GM18520 (cell line): ENCODE data around the gene ULBP2.
"Not testable (repeated sequence)": the region's sequence is repeated elsewhere in the genome, so short reads cannot be mapped to it uniquely, and the experiment has no call there.

Experiments used
- ATAC-seq: cut with Tn5 transposase; IDR thresholded peaks from one replicate; pipeline ENCODE4 v1.9.1; 2021; ENCODE audit not compliant: unreplicated experiment

ULBP2 gene

DNA sequence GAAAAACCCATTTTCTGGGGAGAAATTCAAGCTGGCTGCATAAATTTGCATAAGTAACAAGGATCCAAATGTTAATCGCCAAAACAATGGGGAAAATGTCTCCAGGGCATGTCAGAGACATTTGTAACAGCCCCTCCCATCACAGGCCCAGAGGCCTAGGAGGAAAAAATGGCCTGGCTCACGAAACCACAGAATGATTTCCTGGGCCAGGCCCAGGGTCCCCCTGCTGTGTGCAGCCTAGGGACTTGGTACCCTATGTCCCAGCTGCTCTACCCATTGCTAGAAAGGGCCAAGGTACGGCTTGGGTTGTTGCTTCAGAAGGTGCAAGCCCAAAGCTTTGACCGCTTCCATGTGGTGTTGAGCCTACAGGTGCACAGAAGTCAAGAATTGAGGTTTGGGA lies 33.3 kb upstream of the ULBP2 start:
- not testable (repeated sequence) for ATAC-seq

DNA sequence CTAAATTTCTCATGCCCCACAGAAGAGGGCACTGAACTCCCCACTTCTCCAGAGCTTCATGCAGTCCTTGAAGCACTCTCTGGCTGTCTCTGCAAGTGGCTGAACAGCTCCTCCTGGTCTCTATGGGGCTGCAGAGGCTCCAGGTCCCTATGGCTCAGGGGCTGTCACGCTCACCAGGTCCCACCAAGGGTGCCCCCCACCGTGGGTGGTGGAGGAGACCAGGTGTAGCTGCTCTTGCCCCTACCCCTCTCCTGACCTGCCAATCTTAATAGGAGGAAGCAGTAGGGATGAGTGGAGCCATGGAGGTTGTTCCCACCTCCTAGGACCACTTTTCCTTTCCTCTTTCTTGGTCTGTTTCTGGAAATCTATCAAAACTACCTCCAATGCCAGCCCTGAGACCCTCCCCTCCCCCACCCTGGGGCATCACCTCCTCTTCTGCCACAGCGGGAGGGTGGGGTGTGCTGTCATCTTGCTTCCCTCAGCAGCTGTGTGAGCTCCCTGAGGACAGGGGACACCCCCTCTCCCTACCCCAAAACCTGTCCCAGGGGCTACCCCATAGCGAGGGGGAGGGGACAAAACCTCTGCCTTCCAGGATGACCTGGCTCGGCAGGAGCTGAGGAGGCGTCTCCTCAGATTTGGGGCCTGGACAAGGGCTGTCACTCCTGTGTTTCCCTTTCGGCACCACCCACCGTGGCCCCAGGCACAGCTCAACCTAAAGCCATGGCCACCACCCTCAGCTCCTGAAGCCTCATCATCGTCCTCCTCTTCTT lies 31.9 kb upstream of the ULBP2 start:
- no peak for ATAC-seq

DNA sequence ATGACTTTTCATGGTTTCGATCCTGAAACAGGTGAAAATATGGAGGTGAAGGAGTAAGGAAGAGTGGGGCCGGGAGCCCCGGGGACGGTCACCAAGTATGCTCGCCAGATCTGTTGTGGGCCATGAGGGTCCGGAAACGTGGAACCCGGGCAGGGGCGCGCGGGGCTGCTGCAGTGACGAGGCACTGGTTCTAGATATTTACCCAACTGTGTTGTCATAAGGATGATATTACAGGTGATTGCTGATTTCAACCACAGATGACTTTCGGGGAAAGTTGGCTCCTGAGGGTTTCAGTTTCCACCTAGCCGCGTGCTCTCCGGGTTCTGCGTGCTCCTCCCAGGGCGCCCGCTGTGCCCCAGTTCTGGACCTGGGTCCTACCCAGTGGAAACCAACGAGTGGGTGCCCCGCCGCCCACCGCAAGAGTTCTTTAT lies 31.1 kb upstream of the ULBP2 start:
- ATAC-seq: no peak

DNA sequence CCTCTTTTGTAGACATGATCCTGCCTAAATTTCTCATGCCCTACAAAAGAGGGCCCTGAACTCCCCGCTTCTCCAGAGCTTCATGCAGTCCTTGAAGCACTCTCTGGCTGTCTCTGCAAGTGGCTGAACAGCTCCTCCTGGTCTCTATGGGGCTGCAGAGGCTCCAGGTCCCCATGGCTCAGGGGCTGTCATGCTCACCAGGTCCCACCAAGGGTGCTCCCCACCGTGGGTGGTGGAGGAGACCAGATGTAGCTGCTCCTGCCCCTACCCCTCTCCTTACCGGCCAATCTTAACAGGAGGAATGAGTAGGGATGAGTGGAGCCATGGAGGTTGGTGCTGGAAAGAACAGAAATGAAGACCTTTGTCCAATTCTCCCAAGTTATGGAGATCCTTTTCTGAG lies 29.1 kb upstream of the ULBP2 start:
- ATAC-seq: not testable (repeated sequence)

DNA sequence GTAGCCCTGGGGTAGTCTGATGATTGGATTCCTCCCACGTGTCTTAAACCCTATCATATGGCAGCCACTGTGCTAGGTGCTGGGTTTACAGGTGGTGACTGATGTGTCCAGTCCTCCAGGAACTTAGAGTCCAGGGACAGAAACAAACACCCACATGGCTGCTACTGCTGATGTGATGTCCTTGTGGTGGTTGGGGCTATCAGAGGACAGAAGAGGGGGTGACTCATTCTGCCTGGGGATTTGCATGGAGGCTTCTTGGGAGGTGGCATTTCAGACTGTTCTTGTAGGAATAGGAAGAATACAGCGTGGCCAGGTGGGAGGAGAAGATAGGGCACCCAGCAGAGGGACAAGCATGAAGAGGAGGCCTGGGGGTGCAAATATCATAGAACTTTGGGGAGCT lies 28.7 kb upstream of the ULBP2 start:
- no peak for ATAC-seq

DNA sequence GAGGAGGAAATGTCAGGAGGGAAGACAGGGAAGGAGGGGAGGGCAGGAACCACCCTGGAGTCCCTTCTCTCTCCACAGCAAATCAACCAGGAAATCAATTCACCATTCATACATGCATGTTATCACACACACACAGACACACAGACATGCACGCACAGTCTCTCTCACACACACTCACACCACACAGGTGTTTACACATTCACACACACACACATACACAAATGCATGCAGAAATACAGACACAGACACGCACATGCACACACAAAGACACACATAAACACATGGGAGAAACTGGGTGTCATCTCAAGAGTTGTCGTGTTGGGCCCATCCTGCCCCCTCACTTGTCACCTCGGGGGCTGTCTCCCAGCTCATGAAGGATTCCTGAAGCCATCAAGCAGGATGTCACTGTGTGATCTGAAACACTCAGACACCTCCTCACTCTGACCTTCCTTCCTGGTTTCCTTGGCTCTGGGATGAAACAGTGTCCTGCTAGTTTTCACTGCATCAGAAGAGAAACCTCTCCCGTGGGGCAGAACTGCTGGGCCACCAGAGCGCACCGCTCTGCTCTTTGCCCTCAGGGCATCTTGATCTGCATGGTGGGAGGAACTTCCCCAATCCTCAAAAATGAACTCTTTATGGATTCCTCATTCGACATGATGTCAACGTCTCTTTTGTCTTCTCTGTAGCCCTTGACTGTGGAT lies 28.1 kb upstream of the ULBP2 start:
- ATAC-seq: no peak

DNA sequence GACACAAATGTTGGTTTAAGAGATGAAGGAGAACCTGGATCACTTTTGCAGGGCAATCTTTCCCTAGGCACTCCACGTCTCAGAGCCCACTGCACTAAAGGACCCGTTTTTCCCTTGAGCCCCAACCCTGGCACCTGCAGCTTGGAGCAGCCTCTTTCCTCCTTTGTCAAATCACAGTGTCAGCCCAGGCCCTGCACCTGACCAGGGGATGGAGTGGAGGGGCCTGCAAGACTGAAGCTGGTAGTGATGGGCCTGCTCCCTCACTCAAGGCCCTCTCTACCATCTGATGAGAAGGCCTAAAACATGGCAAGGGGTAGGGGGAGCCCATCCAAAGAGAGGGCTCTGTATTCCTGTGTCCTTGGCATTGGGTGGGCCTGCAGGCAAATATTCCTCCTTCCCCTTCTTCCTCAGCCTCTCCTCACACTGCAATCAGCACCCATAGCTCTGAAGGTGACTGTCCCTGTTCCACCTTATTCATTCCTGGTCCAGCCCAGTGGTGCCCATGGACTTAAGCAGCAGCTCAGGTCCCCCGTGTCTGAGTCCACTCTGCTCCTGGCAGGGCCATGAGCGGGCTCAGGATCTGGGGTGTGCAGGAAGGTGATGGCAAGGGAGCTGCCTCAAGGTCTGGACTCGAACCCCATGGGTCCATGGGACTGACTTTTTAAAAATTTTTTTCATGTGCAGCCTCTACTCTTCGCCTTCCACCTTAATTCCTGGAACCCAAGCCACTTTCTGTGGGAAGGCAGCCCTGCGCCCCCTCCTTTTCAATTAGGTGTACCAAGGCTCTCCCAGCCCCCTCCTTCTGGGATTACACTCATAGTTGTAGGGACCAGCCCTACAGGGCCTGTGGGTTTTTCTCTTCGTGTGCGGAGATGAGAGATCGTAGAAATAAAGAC lies 25.6 kb upstream of the ULBP2 start:
- no peak for ATAC-seq

DNA sequence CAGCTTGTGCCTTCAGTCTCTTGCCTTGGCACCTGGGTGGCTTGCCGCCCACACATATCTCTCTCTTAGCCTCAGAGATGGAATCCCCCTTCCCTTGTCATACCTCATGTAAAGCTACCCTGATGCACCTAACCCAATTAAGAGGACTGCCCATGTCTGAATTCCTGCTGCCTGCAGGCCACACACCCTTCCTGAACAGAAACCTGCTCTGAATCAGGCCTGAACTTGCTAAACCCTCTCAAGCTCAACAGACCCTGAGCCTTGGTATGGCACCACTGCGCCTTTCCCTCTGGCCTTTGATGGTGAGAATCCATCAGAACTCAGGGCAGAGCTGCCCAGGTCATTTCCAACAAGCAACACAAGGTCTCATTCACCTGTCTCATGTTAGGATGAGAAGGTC lies 24.1 kb upstream of the ULBP2 start:
- ATAC-seq: no peak

DNA sequence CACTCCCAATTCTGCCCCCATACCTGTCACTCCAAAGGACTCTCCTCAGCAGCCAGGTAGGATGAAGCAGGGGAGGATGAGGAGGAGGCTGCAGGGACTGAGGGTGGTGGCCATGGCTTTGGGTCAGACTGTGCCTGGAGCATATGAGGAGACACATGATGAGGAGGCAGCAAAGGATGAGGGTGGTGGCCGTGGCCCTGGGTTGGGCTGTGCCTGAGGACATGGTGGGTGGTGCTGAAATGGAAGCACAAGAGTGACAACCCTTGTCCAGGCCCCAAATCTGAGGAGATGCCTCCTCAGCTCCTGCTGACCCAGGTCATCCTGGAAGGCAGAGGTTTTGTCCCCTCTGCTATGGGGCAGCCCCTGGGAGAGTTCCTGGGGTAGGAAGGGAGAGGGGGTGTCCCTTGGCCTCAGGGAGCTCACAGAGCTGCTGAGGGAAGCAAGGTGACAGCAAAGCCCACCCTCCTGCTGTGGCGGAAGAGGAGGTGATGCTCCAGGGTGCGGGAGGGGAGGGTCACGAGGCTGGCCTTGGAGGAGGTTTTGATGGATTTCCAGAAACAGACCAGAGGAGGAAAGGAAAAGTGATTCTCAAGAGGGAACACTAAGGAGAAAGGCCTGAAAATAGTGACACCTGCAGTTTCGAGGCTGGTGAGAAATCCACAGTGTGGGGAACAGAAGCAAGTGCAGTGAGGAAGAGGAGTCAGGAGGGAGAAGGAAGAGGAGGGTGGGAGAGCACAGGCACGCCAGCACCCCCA lies 23.5 kb upstream of the ULBP2 start:
- no peak for ATAC-seq

DNA sequence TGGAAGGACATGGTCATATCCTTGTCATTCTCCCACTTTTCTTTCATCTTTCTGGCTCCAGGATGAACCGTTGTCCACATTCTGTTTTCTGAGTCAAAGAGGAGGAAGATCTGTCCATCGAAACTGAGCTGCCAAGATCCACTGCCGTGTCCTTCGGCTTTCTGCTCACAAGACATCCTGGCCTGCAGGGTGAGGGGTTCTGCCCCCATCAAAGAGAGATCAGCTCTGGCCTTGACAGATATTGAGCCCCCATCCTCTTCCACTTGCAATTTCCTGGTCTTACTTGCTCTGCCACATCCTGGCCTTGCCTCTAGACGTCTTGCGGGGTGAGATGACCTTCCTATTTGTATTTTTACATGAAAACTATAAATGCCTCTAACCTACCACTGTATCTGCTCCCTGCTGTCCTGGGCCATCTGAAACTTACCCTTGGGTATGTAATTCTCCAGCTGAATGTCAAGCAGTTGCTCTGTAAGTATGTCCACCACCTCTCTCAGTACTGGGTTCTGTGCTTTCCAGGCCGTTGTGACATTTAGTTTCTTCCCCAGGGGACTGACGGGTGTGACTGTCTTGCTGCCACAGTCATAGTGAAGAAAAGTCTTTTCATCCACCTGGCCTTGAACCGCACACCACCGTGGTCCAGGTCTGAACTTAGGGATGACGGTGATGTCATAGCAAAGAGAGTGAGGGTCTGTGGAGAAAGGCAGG lies 22.5 kb upstream of the ULBP2 start:
- not testable (repeated sequence) for ATAC-seq

DNA sequence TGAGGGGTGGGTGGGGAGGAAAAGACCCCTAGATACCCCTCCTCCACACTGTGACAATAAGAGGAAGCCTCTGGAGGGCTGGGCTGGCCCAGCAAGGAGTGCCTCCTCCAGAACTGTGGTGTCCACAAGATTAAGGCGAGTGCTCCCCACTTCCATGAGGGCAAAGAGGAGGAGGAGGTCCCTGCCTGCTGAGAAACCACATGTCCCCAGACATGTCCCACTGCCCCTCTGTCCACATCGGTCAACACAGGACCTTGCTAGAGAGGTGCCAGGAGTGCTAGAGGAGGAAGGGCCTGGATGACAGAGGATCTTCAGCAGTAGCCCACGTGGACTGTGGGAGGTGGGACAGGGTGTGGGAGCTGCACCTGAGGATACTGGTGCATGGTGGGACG lies 22.0 kb upstream of the ULBP2 start:
- no peak for ATAC-seq

DNA sequence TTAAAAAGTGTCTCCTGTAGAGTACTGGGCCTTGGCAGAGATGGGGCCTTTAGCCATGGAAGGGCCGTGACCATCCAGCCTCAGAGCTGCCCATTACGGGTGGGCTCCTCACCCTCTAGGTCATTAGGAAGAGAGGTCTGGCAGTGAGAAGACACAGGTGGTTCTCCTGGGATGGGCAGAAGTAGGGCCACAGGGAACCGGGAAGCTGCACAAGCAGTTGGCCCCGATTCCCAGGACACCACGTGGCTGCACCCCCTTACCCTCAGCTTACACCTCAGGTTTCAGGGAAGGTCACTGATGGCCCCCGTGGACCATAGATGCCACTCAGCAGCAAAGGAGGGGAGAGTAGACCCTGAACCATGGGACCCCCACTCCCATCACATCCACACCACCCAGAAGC lies 20.5 kb upstream of the ULBP2 start:
- no peak for ATAC-seq

DNA sequence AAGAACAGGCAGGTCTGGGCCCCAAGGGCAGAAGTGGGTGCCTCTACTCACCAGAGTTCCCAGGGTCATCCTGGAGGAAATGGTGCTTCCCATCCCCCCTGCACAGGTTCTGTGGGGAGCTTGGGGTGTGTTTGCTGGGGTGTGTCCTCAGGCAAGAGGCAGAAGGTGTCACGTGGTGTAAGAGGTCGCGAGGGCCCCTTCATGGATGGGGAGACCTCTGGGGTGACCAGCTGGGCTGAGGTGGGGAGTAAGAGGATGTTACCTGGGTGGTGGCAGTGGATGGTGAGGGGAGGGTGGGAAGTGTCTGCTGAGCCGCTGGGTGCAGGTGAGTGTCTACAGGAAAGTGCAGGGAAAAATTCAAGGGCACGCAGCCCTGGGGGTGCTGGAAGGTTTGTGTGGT lies 19.7 kb upstream of the ULBP2 start:
- ATAC-seq: not testable (repeated sequence)

DNA sequence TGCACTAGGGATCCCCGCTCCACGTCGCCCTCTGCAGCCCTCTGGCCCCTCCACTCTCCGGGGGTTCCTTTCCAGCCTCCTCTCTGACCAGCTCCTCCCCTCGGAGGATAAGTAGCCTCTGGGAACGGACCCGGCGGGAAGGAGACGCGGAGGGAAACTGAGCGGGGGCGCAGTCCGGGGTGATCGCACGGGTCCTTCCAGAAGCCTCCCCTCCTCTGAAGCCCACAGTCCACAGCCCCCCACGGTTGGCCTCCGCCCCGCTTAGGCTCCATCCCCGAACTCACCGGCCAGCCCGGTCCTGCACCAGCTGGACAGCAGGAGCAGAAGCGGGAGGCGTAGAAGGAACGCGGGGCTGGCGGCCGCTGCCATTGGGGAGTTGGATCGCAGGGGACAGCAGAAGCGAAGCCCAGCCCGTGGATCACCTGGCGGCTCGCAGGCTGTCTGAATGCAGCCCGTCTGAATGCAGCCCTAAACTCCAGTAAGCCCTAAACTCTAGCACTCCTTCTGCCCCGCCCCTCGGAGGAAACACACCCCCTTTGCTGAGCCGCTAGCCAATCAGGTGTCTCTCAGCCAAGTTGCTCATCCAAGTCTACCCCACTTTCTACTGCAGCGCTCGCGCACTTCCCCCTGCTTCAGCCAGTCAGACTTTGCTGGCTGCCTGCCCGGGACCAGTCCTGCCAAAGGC lies 19.0 kb upstream of the ULBP2 start, which contains the start of gene RAET1G:
RAET1G (minus strand) TSS at position 480 of the 685 bp plus-strand sequence; CDS start at position 369, 111 bp downstream.
- no peak for ATAC-seq

DNA sequence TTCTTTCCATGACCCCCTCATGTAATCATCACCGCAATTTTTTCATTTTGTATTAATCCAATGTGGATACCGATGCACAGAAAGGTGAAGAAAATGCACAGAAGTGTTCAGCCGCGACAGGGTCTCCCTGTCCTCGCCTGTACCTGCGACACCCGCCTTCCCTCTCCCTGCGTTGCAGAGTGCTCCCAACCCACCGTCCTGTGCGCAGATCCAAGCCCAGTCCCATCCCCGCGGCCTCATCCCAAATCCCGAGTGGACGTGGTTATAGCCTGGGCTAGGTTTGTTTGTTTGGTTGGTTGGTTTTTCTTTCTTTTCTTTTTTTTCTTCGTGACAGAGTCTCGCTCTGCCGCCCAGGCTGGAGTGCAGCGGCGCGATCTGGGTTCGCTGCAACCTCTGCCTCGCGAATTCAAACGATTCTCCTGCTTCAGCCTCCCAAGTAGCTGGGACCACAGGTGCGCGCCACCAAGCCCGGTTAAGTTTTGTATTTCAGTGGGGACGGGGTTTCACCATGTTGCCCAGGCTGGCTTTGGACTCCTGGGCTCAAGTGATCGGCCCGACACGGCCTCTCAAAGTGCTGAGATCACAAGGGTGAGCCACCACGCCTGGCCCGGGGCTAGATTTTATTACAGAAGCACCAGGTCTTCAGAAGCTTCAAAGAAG lies 18.4 kb upstream of the ULBP2 start:
- ATAC-seq: no peak

DNA sequence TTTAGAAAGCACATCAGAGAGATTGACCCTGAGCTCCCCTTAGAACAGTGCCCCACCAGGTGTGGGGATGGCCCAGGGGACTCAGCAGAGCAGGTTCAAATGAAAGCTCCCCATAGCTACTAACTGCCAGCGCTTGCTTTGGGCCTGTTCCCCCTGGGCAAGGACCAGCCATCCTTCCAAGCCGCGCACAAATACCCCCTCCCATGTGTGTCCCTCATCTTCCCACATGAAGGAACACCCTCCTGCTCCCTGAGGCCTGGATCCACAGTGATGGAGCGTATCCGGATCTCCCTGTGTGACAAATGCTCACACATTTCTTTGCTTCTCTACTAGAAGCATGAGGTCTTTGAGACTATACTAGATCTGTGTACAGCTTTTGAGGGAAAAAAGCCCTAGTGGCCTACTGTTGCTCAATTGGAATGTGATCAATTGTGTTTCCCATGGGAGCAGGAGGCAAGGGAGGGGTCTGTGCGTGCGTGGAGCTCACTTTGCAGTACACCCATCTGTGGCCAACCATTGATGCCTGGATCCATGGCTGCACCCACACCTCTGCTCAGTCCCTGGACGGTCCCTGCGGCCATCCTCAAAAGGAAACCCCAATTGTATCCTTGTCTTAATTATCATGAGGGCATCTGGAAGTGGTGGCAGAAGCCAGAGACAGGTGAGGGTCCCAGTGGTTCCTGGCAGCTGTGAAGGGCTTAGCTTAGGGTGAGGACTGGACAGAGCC lies 17.4 kb upstream of the ULBP2 start:
- ATAC-seq: no peak

DNA sequence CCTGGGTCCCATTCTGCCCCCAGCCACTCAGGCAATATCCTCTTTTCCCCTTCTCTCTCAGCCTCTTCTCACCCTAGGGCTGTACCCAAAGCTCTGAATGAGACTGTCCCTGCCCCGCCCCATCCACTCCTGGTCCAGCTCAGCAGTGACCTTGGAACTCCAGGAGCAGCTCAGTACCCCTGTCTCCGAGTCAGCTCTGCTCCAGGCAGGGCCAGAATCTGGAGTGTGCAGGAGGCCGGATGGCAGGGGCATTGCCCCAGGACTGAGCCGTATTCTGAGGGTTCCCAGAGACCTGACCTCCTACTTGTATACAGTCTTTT lies 16.9 kb upstream of the ULBP2 start:
- ATAC-seq: no peak

DNA sequence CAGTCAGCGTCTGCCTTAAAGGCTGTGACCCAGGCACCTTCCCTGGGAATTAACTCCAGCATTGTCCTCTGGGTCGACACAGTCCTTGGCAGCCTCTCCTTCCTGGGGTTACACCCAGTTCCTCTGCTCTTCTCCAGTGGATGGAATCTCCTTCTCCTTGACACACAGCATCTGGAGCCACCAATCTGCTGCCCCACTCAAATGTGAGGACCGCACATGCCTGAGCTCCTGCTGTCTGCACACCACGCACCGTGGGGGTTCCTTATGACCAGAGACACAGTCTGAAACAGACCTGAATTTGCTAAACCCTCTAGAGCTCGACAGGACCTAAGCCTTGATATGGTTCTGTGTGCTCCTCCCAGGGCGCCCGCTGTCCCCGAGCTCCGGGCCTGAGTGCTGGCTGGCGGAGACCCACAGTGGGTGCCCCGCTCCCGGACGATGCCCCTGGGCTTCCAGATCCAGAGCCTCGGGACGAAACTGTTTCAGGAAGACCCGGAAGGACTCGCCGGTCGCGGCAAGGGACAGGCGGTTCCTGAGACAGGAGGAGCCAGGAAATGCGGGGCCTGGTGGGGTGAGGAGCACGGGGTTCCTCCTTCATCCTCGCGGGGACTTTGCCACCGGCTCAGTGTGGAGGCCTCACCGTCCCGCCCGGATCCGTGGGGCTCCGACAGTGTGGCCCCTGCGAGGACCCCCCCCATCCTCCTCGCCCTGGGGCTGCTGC lies 16.4 kb upstream of the ULBP2 start:
- no peak for ATAC-seq
